ENCODE results near the gene KLHDC1. TPM values are rescaled to one million over a fixed set of nuclear protein-coding genes. Genes with fewer than 3 reads are reported as not detected.

Gene KLHDC1
- total RNA-seq, 2 experiments from 2014 or later, result 0.25 TPM; not detected in 1

DNA sequence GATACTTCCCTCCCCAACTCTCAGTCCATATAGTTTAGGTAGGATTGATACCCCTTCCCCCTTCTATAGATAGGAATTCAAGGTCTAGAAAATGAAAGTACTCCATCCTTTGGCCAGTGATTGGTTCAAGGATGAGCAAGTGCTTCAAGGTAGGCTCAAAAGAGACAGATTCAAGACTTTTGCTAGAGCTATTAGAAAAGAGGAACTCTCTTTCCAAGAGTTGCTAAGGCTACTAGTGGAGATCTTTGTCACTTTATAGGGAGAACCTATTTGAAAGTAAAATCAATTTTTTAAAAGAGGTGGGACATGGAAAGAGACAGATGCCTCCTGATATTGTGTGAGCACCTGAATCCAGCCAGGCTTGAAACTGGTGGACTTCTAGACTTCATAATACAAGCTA, 22.4 kb upstream of the KLHDC1 start:
- no peak overlapping the region for H3K4me2 ChIP-seq (ENCODE audit: low read length)
- H3K36me3 ChIP-seq (ENCODE audit: insufficient read depth, low read length), result peaks cover 74% of the 10 kb centered on the region
- H4K20me1 ChIP-seq (ENCODE audit: insufficient read depth, low read length), result no peaks in the 10 kb centered on the region
- TF ChIP-seq, protein P1, sequence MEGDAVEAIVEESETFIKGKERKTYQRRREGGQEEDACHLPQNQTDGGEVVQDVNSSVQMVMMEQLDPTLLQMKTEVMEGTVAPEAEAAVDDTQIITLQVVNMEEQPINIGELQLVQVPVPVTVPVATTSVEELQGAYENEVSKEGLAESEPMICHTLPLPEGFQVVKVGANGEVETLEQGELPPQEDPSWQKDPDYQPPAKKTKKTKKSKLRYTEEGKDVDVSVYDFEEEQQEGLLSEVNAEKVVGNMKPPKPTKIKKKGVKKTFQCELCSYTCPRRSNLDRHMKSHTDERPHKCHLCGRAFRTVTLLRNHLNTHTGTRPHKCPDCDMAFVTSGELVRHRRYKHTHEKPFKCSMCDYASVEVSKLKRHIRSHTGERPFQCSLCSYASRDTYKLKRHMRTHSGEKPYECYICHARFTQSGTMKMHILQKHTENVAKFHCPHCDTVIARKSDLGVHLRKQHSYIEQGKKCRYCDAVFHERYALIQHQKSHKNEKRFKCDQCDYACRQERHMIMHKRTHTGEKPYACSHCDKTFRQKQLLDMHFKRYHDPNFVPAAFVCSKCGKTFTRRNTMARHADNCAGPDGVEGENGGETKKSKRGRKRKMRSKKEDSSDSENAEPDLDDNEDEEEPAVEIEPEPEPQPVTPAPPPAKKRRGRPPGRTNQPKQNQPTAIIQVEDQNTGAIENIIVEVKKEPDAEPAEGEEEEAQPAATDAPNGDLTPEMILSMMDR (conservative IDR thresholded peaks at IDR 0.05; ENCODE audit: low read length), result no peak
- no peak for TF ChIP-seq EZH2phosphoT487 (IDR thresholded peaks at IDR 0.05; ENCODE audit: borderline replicate concordance, low read depth, low read length)
- DNase-seq (ENCODE audit: low spot score), result no peak
- H3K9me3 ChIP-seq (ENCODE audit: low read length), result no peaks in the 10 kb centered on the region
- H3K4me3 ChIP-seq (ENCODE audit: low read depth, low read length, poor library complexity, severe bottlenecking), result no peak overlapping the region
- POLR2A ChIA-PET, result interaction anchor here (0.5 to 1.6 kb wide), 2 partner anchors 11 to 127 kb away, joined by 3 to 4 read pairs; no protein-coding TSS in a partner anchor
- H2AFZ ChIP-seq (ENCODE audit: low read length), result no peak overlapping the region
- H3K9me2 ChIP-seq (ENCODE audit: insufficient read depth, low read length), result no peaks in the 10 kb centered on the region
- H3K27ac ChIP-seq (ENCODE audit: low read depth, low read length, poor library complexity, severe bottlenecking), result no peak overlapping the region
- intact Hi-C loops (cut with micrococcal nuclease; ENCODE audit: unreplicated experiment), result no loop called here
- H3K79me2 ChIP-seq (ENCODE audit: insufficient read depth, low read depth, low read length), result no peaks in the 10 kb centered on the region
- H3K4me1 ChIP-seq (ENCODE audit: insufficient read depth, low read length, poor library complexity, severe bottlenecking), result no peaks in the 10 kb centered on the region
- BruUV-seq (replicated peaks), result no TSS peak
- CTCF ChIA-PET (ENCODE audit: unreplicated experiment), result no interaction called here

DNA sequence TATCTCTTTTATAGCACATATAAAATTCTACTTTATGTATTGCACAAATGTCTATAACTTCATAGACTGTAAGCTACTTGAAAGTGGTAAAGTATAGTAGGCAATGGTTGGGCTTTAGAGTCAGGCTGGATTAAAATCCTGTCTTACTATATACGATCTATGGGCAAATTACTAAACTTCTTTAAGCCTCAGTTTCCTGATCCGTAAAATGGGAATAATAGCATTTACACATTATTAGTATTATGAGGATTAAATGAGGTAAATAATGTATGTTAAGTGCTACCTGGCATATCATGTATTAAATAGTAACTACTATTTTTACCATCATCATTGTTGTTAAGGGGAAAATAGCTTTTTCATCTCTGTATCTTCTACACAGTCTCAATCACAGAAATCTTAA, 19.3 kb upstream of the KLHDC1 start:
- Histone ChIP-seq H3K4me1 (ENCODE audit: insufficient read depth, low read length, poor library complexity, severe bottlenecking) (no peaks in the 10 kb centered on the region), H4K20me1 (ENCODE audit: insufficient read depth, low read length) (no peaks in the 10 kb centered on the region), H3K9me3 (ENCODE audit: low read length) (no peaks in the 10 kb centered on the region), H3K27ac (ENCODE audit: low read depth, low read length, poor library complexity, severe bottlenecking) (no peak overlapping the region), H3K4me2 (ENCODE audit: low read length) (no peak overlapping the region), H2AFZ (ENCODE audit: low read length) (no peak overlapping the region), H3K79me2 (ENCODE audit: insufficient read depth, low read depth, low read length) (no peaks in the 10 kb centered on the region), H3K4me3 (ENCODE audit: low read depth, low read length, poor library complexity, severe bottlenecking) (no peak overlapping the region), H3K9me2 (ENCODE audit: insufficient read depth, low read length) (no peaks in the 10 kb centered on the region), H3K36me3 (ENCODE audit: insufficient read depth, low read length) (peaks cover 78% of the 10 kb centered on the region)
- CTCF ChIA-PET (ENCODE audit: unreplicated experiment), result no interaction called here
- intact Hi-C loops (cut with micrococcal nuclease; ENCODE audit: unreplicated experiment), result no loop called here
- TSS peak; percentile 19 for BruUV-seq (replicated peaks)
- no peak for TF ChIP-seq EZH2phosphoT487 (IDR thresholded peaks at IDR 0.05; ENCODE audit: borderline replicate concordance, low read depth, low read length)
- TF ChIP-seq, protein P1 (conservative IDR thresholded peaks at IDR 0.05; ENCODE audit: low read length), result no peak
- DNase-seq (ENCODE audit: low spot score), result no peak
- POLR2A ChIA-PET, result interaction anchor here (0.6 kb wide), 1 partner anchor 84 kb away, joined by 5 read pairs; no protein-coding TSS in a partner anchor

DNA sequence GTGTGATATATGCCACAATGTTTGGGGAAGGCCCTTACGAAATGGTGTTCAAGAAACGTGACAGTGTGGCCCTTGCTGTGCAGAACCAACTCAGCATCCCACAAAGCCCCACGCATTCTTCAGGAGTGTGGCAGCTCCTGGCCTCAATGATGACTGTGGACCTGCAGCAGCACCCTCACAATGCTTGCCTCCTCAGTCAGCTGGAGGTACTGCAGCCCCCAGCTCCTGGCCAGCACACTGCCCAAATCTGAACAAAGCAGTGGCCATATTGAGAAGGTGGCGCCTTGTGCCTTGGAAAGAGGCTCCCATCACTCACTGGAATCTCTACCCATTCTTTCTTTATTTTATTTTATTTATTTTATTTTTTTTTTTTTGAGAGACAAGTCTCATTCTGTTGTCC, 15.3 kb upstream of the KLHDC1 start:
- H3K9me2 ChIP-seq (ENCODE audit: insufficient read depth, low read length), result no peaks in the 10 kb centered on the region
- BruUV-seq (replicated peaks), result no TSS peak
- H3K9me3 ChIP-seq (ENCODE audit: low read length), result no peaks in the 10 kb centered on the region
- H3K79me2 ChIP-seq (ENCODE audit: insufficient read depth, low read depth, low read length), result no peaks in the 10 kb centered on the region
- DNase-seq (ENCODE audit: low spot score), result no peak
- H3K4me1 ChIP-seq (ENCODE audit: insufficient read depth, low read length, poor library complexity, severe bottlenecking), result no peaks in the 10 kb centered on the region
- H2AFZ ChIP-seq (ENCODE audit: low read length), result no peak overlapping the region
- POLR2A ChIA-PET, result interaction anchor here (0.6 to 1.2 kb wide), 3 partner anchors 11 to 171 kb away, joined by 3 to 6 read pairs (median 4); no protein-coding TSS in a partner anchor
- no peak overlapping the region for H3K4me2 ChIP-seq (ENCODE audit: low read length)
- CTCF ChIA-PET (ENCODE audit: unreplicated experiment), result no interaction called here
- H3K27ac ChIP-seq (ENCODE audit: low read depth, low read length, poor library complexity, severe bottlenecking), result no peak overlapping the region
- H4K20me1 ChIP-seq (ENCODE audit: insufficient read depth, low read length), result no peaks in the 10 kb centered on the region
- TF ChIP-seq, protein P1 (conservative IDR thresholded peaks at IDR 0.05; ENCODE audit: low read length), result no peak
- no peak for TF ChIP-seq EZH2phosphoT487 (IDR thresholded peaks at IDR 0.05; ENCODE audit: borderline replicate concordance, low read depth, low read length)
- intact Hi-C loops (cut with micrococcal nuclease; ENCODE audit: unreplicated experiment), result no loop called here
- no peak overlapping the region for H3K4me3 ChIP-seq (ENCODE audit: low read depth, low read length, poor library complexity, severe bottlenecking)
- peaks cover 88% of the 10 kb centered on the region for H3K36me3 ChIP-seq (ENCODE audit: insufficient read depth, low read length)
